H1 (cell line): ENCODE measurements around the gene FGL2. TPM values are rescaled to one million over a fixed set of nuclear protein-coding genes. Genes with fewer than 3 reads are reported as not detected.

Experiments used
- CTCF ChIA-PET: fragments of 300-600 bp; sonication (Branson Sonifier 250); formaldehyde crosslinking; loops from one replicate; lab custom pipeline; 2021; ENCODE audit not compliant: partially characterized antibody; lab: Charles Lee
- POLR2A ChIA-PET: fragments of 300-600 bp; sonication (Branson Sonifier 250); formaldehyde crosslinking; loops from one replicate; lab custom pipeline; 2021; ENCODE audit warnings: inconsistent platforms; ENCODE audit not compliant: partially characterized antibody; lab: Charles Lee
- DNase-seq, 2 experiments: peaks; one replicate each; pipeline versions ENCODE4 v3.0.0 to v3.0.0-alpha.2; 2010 to 2022; ENCODE audit warnings: low spot score in 2 of 2, low read depth in 1 of 2, mixed read lengths in 1 of 2
- FAIRE-seq: peaks from 2 replicates; lab custom pipeline; 2011; peaks lifted over from hg19 to GRCh38; lab: Jason Lieb, UNC
- H2AFZ ChIP-seq: 2 replicates; pipeline ENCODE4 v1.8.1; 2012; ENCODE audit warnings: low read length, inconsistent platforms
- H2AK5ac ChIP-seq: 2 replicates; pipeline ENCODE4 v1.6.1; 2013; ENCODE audit warnings: low read depth, low read length
- H2BK120ac ChIP-seq: replicated peaks from 2 replicates; pipeline ENCODE3; 2013; ENCODE audit warnings: low read depth, low read length, inconsistent platforms
- H2BK12ac ChIP-seq: 2 replicates; pipeline ENCODE4 v1.6.1; 2013; ENCODE audit warnings: low read depth, low read length
- H2BK15ac ChIP-seq: 2 replicates; pipeline ENCODE4 v1.6.1; 2013; ENCODE audit warnings: low read length
- H2BK20ac ChIP-seq: 2 replicates; pipeline ENCODE4 v1.6.1; 2013; ENCODE audit warnings: low read length
- H2BK5ac ChIP-seq: 2 replicates; pipeline ENCODE4 v1.6.1; 2013; ENCODE audit warnings: low read depth, low read length
- H3K14ac ChIP-seq: 2 replicates; pipeline ENCODE4 v1.6.1; 2013; ENCODE audit warnings: inconsistent platforms; ENCODE audit not compliant: insufficient read length
- H3K18ac ChIP-seq: 2 replicates; pipeline ENCODE4 v1.6.1; 2013; ENCODE audit warnings: low read length; ENCODE audit errors: extremely low read depth
- H3K23ac ChIP-seq: 2 replicates; pipeline ENCODE4 v1.6.1; 2013; ENCODE audit warnings: inconsistent platforms; ENCODE audit not compliant: insufficient read length
- H3K23me2 ChIP-seq: 2 replicates; pipeline ENCODE4 v1.6.1; 2013; ENCODE audit warnings: low read depth, low read length
- H3K27ac ChIP-seq: 2 replicates; pipeline ENCODE4 v1.6.1; 2011; ENCODE audit warnings: low read depth, low read length, inconsistent platforms
- H3K27me3 ChIP-seq, 4 experiments: replicated peaks in 1 of 4; 1 replicate in 1 of 4; 2 replicates in 3 of 4; pipeline versions ENCODE4 v1.6.1 to v1.8.1; 2011 to 2013; ENCODE audit warnings: low read length in 3 of 4, mild to moderate bottlenecking in 3 of 4, inconsistent platforms in 2 of 4, mixed read lengths in 2 of 4, moderate library complexity in 1 of 4; ENCODE audit not compliant: control insufficient read depth in 3 of 4, insufficient read depth in 3 of 4; ENCODE audit errors: extremely low read depth in 1 of 4
- H3K36me3 ChIP-seq, 4 experiments: 2 replicates each; pipeline versions ENCODE4 v1.6.1 to v1.8.1; 2011 to 2013; ENCODE audit warnings: mild to moderate bottlenecking in 4 of 4, low read length in 3 of 4, moderate library complexity in 2 of 4, control low read depth in 1 of 4, inconsistent platforms in 1 of 4; ENCODE audit not compliant: insufficient read depth in 4 of 4, control insufficient read depth in 2 of 4
- H3K4ac ChIP-seq: replicated peaks from 2 replicates; pipeline ENCODE3; 2013; ENCODE audit warnings: low read length, low read depth, mixed read lengths, inconsistent platforms; ENCODE audit not compliant: insufficient read length
- H3K4me1 ChIP-seq, 4 experiments: replicated peaks in 1 of 4; 1 replicate in 1 of 4; 2 replicates in 3 of 4; pipeline versions ENCODE4 v1.6.1 to v1.8.1; 2011 to 2013; ENCODE audit warnings: low read length in 3 of 4, inconsistent platforms in 2 of 4, mixed read lengths in 1 of 4; ENCODE audit not compliant: insufficient read depth in 4 of 4, control insufficient read depth in 3 of 4
- H3K4me2 ChIP-seq, 2 experiments: 2 replicates each; pipeline versions ENCODE4 v1.6.1 to v1.8.1; 2011 to 2013; ENCODE audit warnings: low read depth in 2 of 2, low read length in 2 of 2, control low read depth in 1 of 2, inconsistent platforms in 1 of 2, mild to moderate bottlenecking in 1 of 2; ENCODE audit not compliant: insufficient read depth in 1 of 2
- H3K4me3 ChIP-seq, 4 experiments: fragments of 200-600, 300-600 bp in 1 of 4; sonication (generic), shearing (Covaris generic), sonication (Bioruptor Twin) in 1 of 4; 2 replicates each; pipeline versions ENCODE4 v1.5.1 to v1.8.1; 2011 to 2016; ENCODE audit warnings: low read length in 4 of 4, low read depth in 3 of 4, control low read depth in 2 of 4, inconsistent platforms in 2 of 4, mild to moderate bottlenecking in 2 of 4, mixed read lengths in 1 of 4, moderate library complexity in 1 of 4; ENCODE audit not compliant: insufficient read depth in 2 of 4; ENCODE audit errors: extremely low read depth in 1 of 4
- H3K56ac ChIP-seq: replicated peaks from 2 replicates; pipeline ENCODE3; 2013; ENCODE audit warnings: low read depth, mild to moderate bottlenecking, mixed read lengths, low read length, inconsistent platforms; ENCODE audit not compliant: insufficient read length
- H3K79me1 ChIP-seq: 2 replicates; pipeline ENCODE4 v1.6.1; 2013; ENCODE audit warnings: low read depth, low read length, control low read depth
- H3K79me2 ChIP-seq, 2 experiments: 2 replicates each; pipeline versions ENCODE4 v1.6.1 to v1.8.1; 2012 to 2013; ENCODE audit warnings: low read length in 2 of 2, mild to moderate bottlenecking in 2 of 2, inconsistent platforms in 1 of 2; ENCODE audit not compliant: insufficient read depth in 2 of 2, control insufficient read depth in 1 of 2
- H3K9ac ChIP-seq, 4 experiments: replicated peaks in 1 of 4; 1 replicate in 1 of 4; 2 replicates in 3 of 4; pipeline versions ENCODE4 v1.6.1 to v1.8.1; 2011 to 2013; ENCODE audit warnings: low read depth in 3 of 4, low read length in 3 of 4, control low read depth in 2 of 4, mild to moderate bottlenecking in 2 of 4, moderate library complexity in 2 of 4, inconsistent platforms in 1 of 4; ENCODE audit errors: extremely low read depth in 1 of 4
- H3K9me3 ChIP-seq, 2 experiments: 2 replicates each; pipeline versions ENCODE4 v1.6.1 to v1.8.1; 2012 to 2013; ENCODE audit warnings: mild to moderate bottlenecking in 2 of 2, moderate library complexity in 2 of 2, control low read depth in 1 of 2, inconsistent platforms in 1 of 2, low read depth in 1 of 2, low read length in 1 of 2, mixed read lengths in 1 of 2; ENCODE audit not compliant: insufficient read depth in 2 of 2
- H4K20me1 ChIP-seq, 2 experiments: replicated peaks in 1 of 2; 2 replicates each; pipeline versions ENCODE3 to v1.8.1; 2011 to 2013; ENCODE audit warnings: inconsistent platforms in 2 of 2, low read length in 2 of 2, mild to moderate bottlenecking in 1 of 2; ENCODE audit not compliant: insufficient read depth in 2 of 2, control insufficient read depth in 1 of 2
- H4K5ac ChIP-seq: 2 replicates; pipeline ENCODE4 v1.6.1; 2013; ENCODE audit warnings: low read length, low read depth, mixed read lengths, inconsistent platforms; ENCODE audit not compliant: insufficient read length
- H4K8ac ChIP-seq: 2 replicates; pipeline ENCODE4 v1.8.0; 2013; ENCODE audit warnings: mild to moderate bottlenecking, moderate library complexity, low read length, inconsistent platforms; ENCODE audit not compliant: insufficient read depth; ENCODE audit errors: extremely low read depth
- H4K91ac ChIP-seq: replicated peaks from 2 replicates; pipeline ENCODE3; 2013; ENCODE audit warnings: low read length, mixed read lengths, inconsistent platforms; ENCODE audit not compliant: insufficient read length
- BACH1 ChIP-seq: IDR thresholded peaks from 2 replicates; pipeline ENCODE4 v1.6.1; 2012; ENCODE audit warnings: low read length, improper control_type of control experiment
- BCL11A ChIP-seq, 2 experiments: IDR thresholded peaks; one replicate each; pipeline ENCODE4 v1.6.1; 2011; ENCODE audit warnings: low read depth in 2 of 2, low read length in 2 of 2, mild to moderate bottlenecking in 2 of 2
- CREB1 ChIP-seq: IDR thresholded peaks from 2 replicates; pipeline ENCODE4 v1.6.1; 2012; ENCODE audit warnings: inconsistent platforms
- GABPA ChIP-seq: IDR thresholded peaks from 2 replicates; pipeline ENCODE4 v1.6.1; 2011; ENCODE audit warnings: mild to moderate bottlenecking, low read length, moderate library complexity, borderline replicate concordance; ENCODE audit not compliant: insufficient read depth
- HDAC6 ChIP-seq: IDR thresholded peaks from one replicate; pipeline ENCODE4 v1.7.1; 2012; ENCODE audit warnings: low read depth, mild to moderate bottlenecking, inconsistent platforms, low read length, moderate library complexity
- JUN ChIP-seq: IDR thresholded peaks from 2 replicates; pipeline ENCODE4 v1.6.1; 2011; ENCODE audit warnings: low read depth, mild to moderate bottlenecking, improper control_type of control experiment, low read length
- KDM5A ChIP-seq: fragments of 200-600 bp; IDR thresholded peaks from 2 replicates; pipeline ENCODE4 v1.7.1; 2012; ENCODE audit warnings: mild to moderate bottlenecking, low read length, inconsistent platforms, mixed read lengths
- PHF8 ChIP-seq: fragments of 200-600 bp; sonication (generic); conservative IDR thresholded peaks from 2 replicates; pipeline ENCODE4 v1.7.1; 2012; ENCODE audit warnings: low read depth, mild to moderate bottlenecking, inconsistent platforms, low read length, moderate library complexity
- POLR2A ChIP-seq, 2 experiments: IDR thresholded peaks; 1 replicate in 1 of 2; 2 replicates in 1 of 2; pipeline ENCODE4 v1.6.1; 2011; ENCODE audit warnings: low read depth in 2 of 2, low read length in 2 of 2, mild to moderate bottlenecking in 2 of 2; ENCODE audit errors: control extremely low read depth in 1 of 2
- POLR2AphosphoS5 ChIP-seq: IDR thresholded peaks from 2 replicates; pipeline ENCODE4 v1.6.1; 2011; ENCODE audit warnings: low read depth, low read length
- SP2 ChIP-seq: IDR thresholded peaks from 2 replicates; pipeline ENCODE4 v1.6.1; 2012; ENCODE audit warnings: mild to moderate bottlenecking, low read length, inconsistent platforms
- TAF7 ChIP-seq: optimal IDR thresholded peaks from 2 replicates; pipeline ENCODE3; 2011; ENCODE audit warnings: low read depth, mild to moderate bottlenecking, inconsistent platforms, low read length, moderate library complexity, borderline replicate concordance
- TCF12 ChIP-seq: IDR thresholded peaks from 2 replicates; pipeline ENCODE4 v1.6.1; 2011; ENCODE audit warnings: low read depth, mild to moderate bottlenecking, low read length
- USF2 ChIP-seq: IDR thresholded peaks from 2 replicates; pipeline ENCODE4 v1.6.1; 2011; ENCODE audit warnings: low read length, improper control_type of control experiment
- YY1 ChIP-seq: IDR thresholded peaks from 2 replicates; pipeline ENCODE4 v1.6.1; 2011; ENCODE audit warnings: low read depth, mild to moderate bottlenecking, low read length
- WGBS, 2 experiments: shearing (Covaris generic) in 1 of 2; methylation state at CpG; one replicate each; pipeline versions ENCODE4 v1.1.6 to v1.1.7; 2013 to 2015; ENCODE audit warnings: low lambda C conversion rate in 2 of 2, mixed read lengths in 2 of 2, inconsistent platforms in 1 of 2, low coverage in 1 of 2, missing lambda C conversion rate in 1 of 2; ENCODE audit not compliant: insufficient replicate concordance in 2 of 2, insufficient coverage in 1 of 2, insufficient read length in 1 of 2; ENCODE audit errors: extremely low coverage in 1 of 2, missing lambda C conversion rate in 1 of 2; 5-methylcytosine and 5-hydroxymethylcytosine counted together
- polyA plus RNA-seq, 7 experiments: library from polyadenylated mRNA; depleted of rRNA in 3 of 7; stranded (reverse) in 5 of 7; unstranded in 2 of 7; fragments of >200 nt in 5 of 7; fragments of 200-250 nt in 2 of 7; gene quantifications; 1 replicate in 5 of 7; 2 replicates in 1 of 7; 4 replicates in 1 of 7; pipeline versions ENCODE4 v1.2.1 to v1.2.3, GENCODE V29; 2011 to 2013; ENCODE audit warnings: missing spikeins in 2 of 7, mixed read lengths in 2 of 7
- total RNA-seq: library from RNA; stranded (reverse); fragmentation: NEBNext Ultra II Directional; extraction: Animal tissue kit (Norgen Biotek cat#: 25700); gene quantifications from 2 replicates; pipeline ENCODE4 v1.2.1, GENCODE V29; 2021

Gene FGL2
- total and polyA plus RNA-seq, 2 of the 8 experiments (the other 6 are each of a cell fraction or from before 2014, with no cell fraction given): not detected

- Histone ChIP-seq H4K20me1 (no peaks in the 10 kb centered on the region), H2AK5ac (no peak overlapping the region), H4K8ac (no peak overlapping the region), H3K27ac (no peak overlapping the region), H3K23me2 (no peaks in the 10 kb centered on the region; the same call in 1 of the 2 replicates), H3K4me2 (no peak overlapping the region), H2BK20ac (no peak overlapping the region), H4K5ac (no peak overlapping the region), H3K79me2 (no peaks in the 10 kb centered on the region), H2BK15ac (no peak overlapping the region), H3K4ac (no peak overlapping the region), H2AFZ (no peak overlapping the region), H2BK12ac (no peak overlapping the region), H3K9me3 (no peaks in the 10 kb centered on the region), H3K36me3 (no peaks in the 10 kb centered on the region), H4K91ac (no peak overlapping the region), H3K4me3 (no peak overlapping the region), H3K18ac (no peak overlapping the region), H3K9ac (no peak overlapping the region), H3K23ac (no peak overlapping the region), H2BK120ac (no peak overlapping the region), H3K4me1 (no peaks in the 10 kb centered on the region), H3K56ac (no peak overlapping the region), H2BK5ac (no peak overlapping the region), H3K79me1 (no peaks in the 10 kb centered on the region), H3K14ac (no peak overlapping the region), H3K27me3 (no peaks in the 10 kb centered on the region)
- FAIRE-seq: no peak
- CTCF ChIA-PET: interaction anchor here (1.1 to 1.4 kb wide), 3 partner anchors 8 to 17 kb away, joined by 3 to 5 read pairs (median 4); no protein-coding TSS in a partner anchor
- DNase-seq: no peak
- POLR2A ChIA-PET: no interaction called here
- WGBS, 2 experiments: 94% methylated on average over 1 of the region's 1 CpG; no CpG with 5 or more reads in 1 of the 2 experiments
- TF ChIP-seq YY1 (no peak), BCL11A (IDR thresholded peaks at IDR 0.05; ENCODE audit: low read depth in 2 of 2, low read length in 2 of 2) (no peak), CREB1 (no peak), POLR2AphosphoS5 (no peak), POLR2A (IDR thresholded peaks at IDR 0.05; ENCODE audit: control extremely low read depth in 1 of 2, low read depth in 2 of 2, low read length in 2 of 2) (no peak), PHF8 (no peak), KDM5A (no peak), SP2 (no peak), BACH1 (no peak), TAF7 (no peak), USF2 (no peak), HDAC6 (no peak), TCF12 (no peak), JUN (no peak), GABPA (no peak)
Measured at GRCh38 chr7:77226357-77226839, 26.8 kb upstream of the FGL2 start.
